ENCODE data around the gene KRTAP10-3. TPM values are rescaled to one million over a fixed set of nuclear protein-coding genes. Genes with fewer than 3 reads are reported as not detected.

The KRTAP10-3 gene
- total and polyA plus RNA-seq, 9 of the 15 experiments (the other 6 are each of a cell fraction or from before 2014, with no cell fraction given), result not detected

DNA sequence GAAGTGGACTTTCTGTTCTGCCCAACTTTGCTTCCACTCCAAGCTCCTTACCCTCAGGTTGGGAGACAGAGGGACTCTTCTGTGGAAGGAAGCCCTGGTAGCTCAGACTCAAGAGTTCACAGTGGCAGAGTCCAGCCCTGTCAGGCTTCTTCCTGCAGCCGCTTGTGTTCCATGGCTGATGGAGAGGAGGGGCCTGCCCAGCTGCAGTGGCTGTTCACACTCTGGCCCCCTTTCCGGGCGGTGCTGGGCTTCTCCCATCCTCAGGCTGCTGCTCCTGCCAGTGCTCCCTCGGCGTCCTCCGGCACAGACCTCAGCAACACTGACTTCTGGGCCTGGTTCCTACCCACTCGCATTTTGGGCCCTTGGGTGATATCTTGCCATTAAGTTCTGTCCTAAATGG is 22.6 kb downstream of the KRTAP10-3 start:
- Histone ChIP-seq H3K79me2 (ENCODE audit: control insufficient read depth, insufficient read depth, low read length) (no peaks in the 10 kb centered on the region), H3K4me1 (replicated peaks in 1 of 2; ENCODE audit: control insufficient read depth in 2 of 2, insufficient read depth in 2 of 2, low read length in 2 of 2) (peaks cover 0 to 19% of the 10 kb centered on the region in 2 experiments; a peak in 2 of 5 replicates), H3K27me3 (ENCODE audit: control insufficient read depth in 2 of 2, insufficient read depth in 2 of 2, low read length in 2 of 2) (peaks cover 23 to 55% of the 10 kb centered on the region in 2 experiments), H3K4me3 (no peak overlapping the region), H2AFZ (ENCODE audit: low read depth, low read length) (no peak overlapping the region), H3K27ac (ENCODE audit: extremely low read depth, low read depth, low read length) (no peak overlapping the region), H4K20me1 (replicated peaks; ENCODE audit: control insufficient read depth, insufficient read depth, low read length) (0 out of 2 replicates have a peak, but pooled peaks cover 6% of the 10 kb centered on the region), H3K36me3 (ENCODE audit: control insufficient read depth, insufficient read depth, low read length) (no peaks in the 10 kb centered on the region), H3K4me2 (ENCODE audit: insufficient read depth, low read length) (no peak overlapping the region), H3K9me1 (ENCODE audit: control insufficient read depth, insufficient read depth, low read length) (no peaks in the 10 kb centered on the region), H3K9me3 (replicated peaks; ENCODE audit: control insufficient read depth, insufficient read depth, low read depth, low read length) (no peaks in the 10 kb centered on the region; the same call in 1 of the 2 replicates), H3K9ac (ENCODE audit: insufficient read depth in 1 of 2, low read depth in 2 of 2, low read length in 2 of 2) (no peak overlapping the region; a peak in 1 of 4 replicates)
- 0% methylated on average over 7 of the region's 7 CpGs for WGBS (ENCODE audit: insufficient coverage, low coverage, missing lambda C conversion rate)
- in situ Hi-C loops (cut with MboI), result no loop called here
- FAIRE-seq, result no peak
- intact Hi-C loops (cut with micrococcal nuclease), result no loop called here
- POLR2A ChIA-PET, result interaction anchor here (1.0 kb wide), 1 partner anchor 21 kb away, joined by 3 read pairs; no protein-coding TSS in a partner anchor
- CTCF ChIA-PET (ENCODE audit: low intra/inter-chr PET ratio), result no interaction called here
- no TSS peak for BruUV-seq (replicated peaks)
- DNase-seq (ENCODE audit: extremely low read depth in 1 of 4, low spot score in 3 of 4), result no peak
- TF ChIP-seq, protein P1, sequence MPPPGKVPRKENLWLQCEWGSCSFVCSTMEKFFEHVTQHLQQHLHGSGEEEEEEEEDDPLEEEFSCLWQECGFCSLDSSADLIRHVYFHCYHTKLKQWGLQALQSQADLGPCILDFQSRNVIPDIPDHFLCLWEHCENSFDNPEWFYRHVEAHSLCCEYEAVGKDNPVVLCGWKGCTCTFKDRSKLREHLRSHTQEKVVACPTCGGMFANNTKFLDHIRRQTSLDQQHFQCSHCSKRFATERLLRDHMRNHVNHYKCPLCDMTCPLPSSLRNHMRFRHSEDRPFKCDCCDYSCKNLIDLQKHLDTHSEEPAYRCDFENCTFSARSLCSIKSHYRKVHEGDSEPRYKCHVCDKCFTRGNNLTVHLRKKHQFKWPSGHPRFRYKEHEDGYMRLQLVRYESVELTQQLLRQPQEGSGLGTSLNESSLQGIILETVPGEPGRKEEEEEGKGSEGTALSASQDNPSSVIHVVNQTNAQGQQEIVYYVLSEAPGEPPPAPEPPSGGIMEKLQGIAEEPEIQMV (tag; conservative IDR thresholded peaks at IDR 0.05; ENCODE audit: low read depth), result no peak
- TF ChIP-seq MIER1 (IDR thresholded peaks at IDR 0.05; ENCODE audit: low read depth) (no peak), ZBED1 (IDR thresholded peaks at IDR 0.05) (no peak), CCNT2 (IDR thresholded peaks at IDR 0.05; ENCODE audit: borderline replicate concordance, extremely low read depth, insufficient read length, low read depth, low read length) (no peak)
- ATAC-seq, result no peak
